Measurements from ENCODE around the gene ANKH. TPM values are rescaled to one million over a fixed set of nuclear protein-coding genes. Genes with fewer than 3 reads are reported as not detected.

ANKH gene
- total RNA-seq, 1 donor from 2014 or later: 30.9 TPM

DNA sequence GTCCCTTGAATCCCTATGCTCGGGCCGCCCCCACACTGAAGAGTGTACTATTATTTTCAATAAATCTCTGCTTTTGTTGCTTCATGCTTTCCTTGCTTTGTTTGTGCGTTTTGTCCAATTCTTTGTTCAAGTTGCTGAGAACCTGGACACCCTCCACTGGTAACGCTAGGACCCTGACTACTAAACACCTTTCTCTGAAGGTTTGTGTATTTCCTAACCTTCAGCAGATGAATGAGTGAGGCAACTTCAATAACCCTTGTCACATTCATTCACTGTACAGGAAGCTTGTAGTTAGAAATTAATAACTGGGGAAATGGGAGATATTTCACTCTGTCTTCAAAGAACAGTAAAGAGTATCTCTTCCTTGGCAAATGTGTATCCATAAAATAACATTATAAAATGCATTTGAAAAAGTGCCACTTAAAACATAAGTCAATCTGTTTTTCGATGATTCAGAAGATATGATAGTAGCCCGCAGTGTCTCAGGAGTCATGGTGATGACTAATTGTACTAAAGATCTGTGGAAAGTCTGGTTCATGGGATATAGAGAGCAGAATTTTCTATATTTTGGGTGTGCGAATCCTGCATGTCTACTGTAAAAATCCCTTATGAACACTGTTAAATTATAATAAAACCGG is 43.2 kb upstream of the ANKH start:
- DNase-seq (ENCODE audit: extremely low spot score in 2 of 2): no peak
- no peaks in the 10 kb centered on the region for H3K27me3 ChIP-seq
- H3K4me1 ChIP-seq: no peaks in the 10 kb centered on the region
- no peaks in the 10 kb centered on the region for H3K9me3 ChIP-seq
- no peak for TF ChIP-seq POLR2A (IDR thresholded peaks at IDR 0.05)
- intact Hi-C loops (cut with DNase I): no loop called here
- no peaks in the 10 kb centered on the region for H3K36me3 ChIP-seq
- H3K27ac ChIP-seq: no peak overlapping the region
- H3K4me3 ChIP-seq: no peak overlapping the region

DNA sequence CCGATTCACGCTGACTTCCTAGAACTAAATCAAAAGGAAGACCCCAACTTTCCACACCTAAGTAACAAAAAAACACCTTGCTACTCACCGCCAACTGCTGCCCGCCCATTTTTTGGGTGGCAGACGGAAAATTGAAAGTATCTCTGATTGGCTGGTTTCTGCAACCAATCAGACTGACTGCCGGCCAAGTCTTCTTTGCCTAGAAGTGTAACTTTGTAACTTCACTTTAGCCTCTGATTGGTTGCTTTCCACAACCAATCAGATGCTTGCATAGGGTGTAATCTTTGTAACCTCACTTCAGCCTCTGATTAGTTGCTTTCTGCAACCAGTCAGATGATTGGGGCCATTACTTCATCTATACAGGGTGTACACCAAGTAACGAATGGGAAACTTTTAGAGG is 42.6 kb upstream of the ANKH start:
- Histone ChIP-seq H3K27ac (no peak overlapping the region), H3K36me3 (no peaks in the 10 kb centered on the region), H3K27me3 (no peaks in the 10 kb centered on the region), H3K4me1 (no peaks in the 10 kb centered on the region), H3K9me3 (no peaks in the 10 kb centered on the region), H3K4me3 (no peak overlapping the region)
- no peak for DNase-seq (ENCODE audit: extremely low spot score in 2 of 2)
- intact Hi-C loops (cut with DNase I): no loop called here
- no peak for TF ChIP-seq POLR2A (IDR thresholded peaks at IDR 0.05)
- no peak for TF ChIP-seq POLR2AphosphoS5 (IDR thresholded peaks at IDR 0.05; ENCODE audit: insufficient read depth in 1 of 2, low read depth in 1 of 2)
- TF ChIP-seq, protein P1, sequence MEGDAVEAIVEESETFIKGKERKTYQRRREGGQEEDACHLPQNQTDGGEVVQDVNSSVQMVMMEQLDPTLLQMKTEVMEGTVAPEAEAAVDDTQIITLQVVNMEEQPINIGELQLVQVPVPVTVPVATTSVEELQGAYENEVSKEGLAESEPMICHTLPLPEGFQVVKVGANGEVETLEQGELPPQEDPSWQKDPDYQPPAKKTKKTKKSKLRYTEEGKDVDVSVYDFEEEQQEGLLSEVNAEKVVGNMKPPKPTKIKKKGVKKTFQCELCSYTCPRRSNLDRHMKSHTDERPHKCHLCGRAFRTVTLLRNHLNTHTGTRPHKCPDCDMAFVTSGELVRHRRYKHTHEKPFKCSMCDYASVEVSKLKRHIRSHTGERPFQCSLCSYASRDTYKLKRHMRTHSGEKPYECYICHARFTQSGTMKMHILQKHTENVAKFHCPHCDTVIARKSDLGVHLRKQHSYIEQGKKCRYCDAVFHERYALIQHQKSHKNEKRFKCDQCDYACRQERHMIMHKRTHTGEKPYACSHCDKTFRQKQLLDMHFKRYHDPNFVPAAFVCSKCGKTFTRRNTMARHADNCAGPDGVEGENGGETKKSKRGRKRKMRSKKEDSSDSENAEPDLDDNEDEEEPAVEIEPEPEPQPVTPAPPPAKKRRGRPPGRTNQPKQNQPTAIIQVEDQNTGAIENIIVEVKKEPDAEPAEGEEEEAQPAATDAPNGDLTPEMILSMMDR (IDR thresholded peaks at IDR 0.05): no peak

DNA sequence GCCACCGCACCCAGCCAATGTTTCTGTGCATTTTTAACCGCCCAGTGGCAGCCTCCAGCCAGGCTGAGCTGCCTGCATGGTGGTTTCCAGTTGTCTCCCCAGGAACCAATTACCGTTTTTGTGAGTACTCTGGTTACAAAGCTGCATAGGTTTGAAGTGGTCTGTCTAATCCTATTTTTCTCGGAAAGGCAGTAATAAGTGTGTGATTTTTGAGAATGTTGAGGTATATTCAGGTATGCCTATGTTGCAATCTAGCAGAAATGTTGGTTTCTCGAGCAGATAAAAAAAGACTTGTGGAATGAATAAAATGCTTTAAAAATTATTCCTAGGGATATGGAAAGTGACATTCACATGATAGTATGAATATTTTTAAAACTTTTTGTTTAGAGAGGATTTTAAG is 41.5 kb upstream of the ANKH start:
- H3K27ac ChIP-seq: no peak overlapping the region
- intact Hi-C loops (cut with DNase I): no loop called here
- TF ChIP-seq, protein P1 (IDR thresholded peaks at IDR 0.05): no peak
- TF ChIP-seq POLR2AphosphoS5 (IDR thresholded peaks at IDR 0.05; ENCODE audit: insufficient read depth in 1 of 2, low read depth in 1 of 2): no peak
- TF ChIP-seq POLR2A (IDR thresholded peaks at IDR 0.05): no peak
- no peaks in the 10 kb centered on the region for H3K9me3 ChIP-seq
- no peak for DNase-seq (ENCODE audit: extremely low spot score in 2 of 2)
- no peaks in the 10 kb centered on the region for H3K36me3 ChIP-seq
- no peak overlapping the region for H3K4me3 ChIP-seq
- H3K27me3 ChIP-seq: no peaks in the 10 kb centered on the region
- H3K4me1 ChIP-seq: no peaks in the 10 kb centered on the region

DNA sequence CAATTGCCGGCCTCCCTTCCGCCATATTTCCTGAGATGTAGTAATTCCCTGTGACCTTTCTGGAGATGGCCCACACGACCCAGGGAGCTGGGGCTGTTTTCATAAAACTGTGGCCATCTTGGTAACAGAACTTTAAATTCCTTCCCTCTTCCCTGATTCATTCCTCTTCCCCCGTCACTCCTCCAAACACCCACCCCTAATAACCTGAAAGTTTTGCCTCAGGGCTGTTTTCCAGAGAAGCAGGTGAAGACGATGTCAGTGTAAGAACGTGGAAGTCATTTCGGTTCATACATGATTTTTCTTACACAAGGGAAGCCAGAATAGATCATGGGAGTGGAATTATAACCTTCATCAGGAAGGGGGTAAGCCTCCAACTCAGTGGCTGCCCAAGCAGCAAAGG is 40.6 kb upstream of the ANKH start:
- H3K9me3 ChIP-seq: no peaks in the 10 kb centered on the region
- intact Hi-C loops (cut with DNase I): no loop called here
- TF ChIP-seq POLR2AphosphoS5 (IDR thresholded peaks at IDR 0.05; ENCODE audit: insufficient read depth in 1 of 2, low read depth in 1 of 2): no peak
- TF ChIP-seq, protein P1 (IDR thresholded peaks at IDR 0.05): no peak
- no peak for TF ChIP-seq POLR2A (IDR thresholded peaks at IDR 0.05)
- H3K27me3 ChIP-seq: no peaks in the 10 kb centered on the region
- no peaks in the 10 kb centered on the region for H3K4me1 ChIP-seq
- DNase-seq (ENCODE audit: extremely low spot score in 2 of 2): no peak
- H3K27ac ChIP-seq: no peak overlapping the region
- no peaks in the 10 kb centered on the region for H3K36me3 ChIP-seq
- H3K4me3 ChIP-seq: no peak overlapping the region

DNA sequence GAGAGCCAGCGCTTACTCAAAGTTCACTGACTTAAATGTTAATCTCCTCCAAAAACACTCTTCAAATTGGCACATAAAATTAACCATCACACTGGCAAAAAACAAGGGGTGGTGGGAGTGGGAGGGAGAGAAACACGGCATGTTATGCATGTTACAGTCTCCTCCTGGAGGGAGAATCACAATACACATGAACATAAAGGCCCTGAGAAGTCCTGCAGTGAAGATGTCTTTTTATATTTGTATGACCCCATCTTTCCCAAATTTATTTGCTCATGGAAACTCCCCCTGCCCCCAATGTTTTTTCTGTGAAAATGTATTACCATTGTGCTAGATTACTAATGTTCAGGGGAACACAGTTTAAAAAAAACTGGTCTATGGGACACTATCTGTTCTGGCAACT is 37.8 kb upstream of the ANKH start:
- H3K9me3 ChIP-seq: no peaks in the 10 kb centered on the region
- DNase-seq (ENCODE audit: extremely low spot score in 2 of 2): no peak
- no peaks in the 10 kb centered on the region for H3K27me3 ChIP-seq
- TF ChIP-seq POLR2AphosphoS5 (IDR thresholded peaks at IDR 0.05; ENCODE audit: insufficient read depth in 1 of 2, low read depth in 1 of 2) (no peak), POLR2A (IDR thresholded peaks at IDR 0.05) (no peak)
- TF ChIP-seq, protein P1 (IDR thresholded peaks at IDR 0.05): no peak
- intact Hi-C loops (cut with DNase I): no loop called here
- H3K27ac ChIP-seq: no peak overlapping the region
- no peak overlapping the region for H3K4me3 ChIP-seq
- H3K36me3 ChIP-seq: no peaks in the 10 kb centered on the region
- no peaks in the 10 kb centered on the region for H3K4me1 ChIP-seq
